Stimulated activated CD4-positive, alpha-beta T cell treated with anti-CD3 and anti-CD28 coated beads, Interleukin-1b, Interleukin-23, amount 100 ng/mL, for 1 hour (primary cell): ENCODE data around the gene MCAM.

Source experiments
- DNase-seq, 2 donors: peaks; one replicate each; pipeline ENCODE4 v3.0.0-alpha.2; 2020; ENCODE audit warnings: low read depth in 2 of 2

The MCAM gene

DNA sequence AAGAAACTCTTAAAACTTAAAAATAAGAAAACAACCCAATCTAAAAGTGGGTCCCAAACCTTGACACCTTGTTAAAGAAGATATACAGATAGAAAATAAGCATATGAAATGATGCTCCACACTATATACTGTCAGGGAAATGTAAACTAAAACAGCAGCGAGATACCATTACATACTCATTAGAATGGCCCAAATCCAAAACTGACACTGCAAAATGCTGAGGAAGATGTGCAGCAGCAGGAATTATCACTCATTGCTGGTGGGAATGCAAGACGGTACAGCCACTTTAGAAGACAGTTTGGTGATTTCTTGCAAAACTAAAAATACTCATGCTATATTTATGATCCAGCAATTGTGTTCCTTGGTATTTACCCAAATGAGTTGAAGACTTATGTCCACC is 12.4 kb upstream of the MCAM start:
- no peak for DNase-seq

DNA sequence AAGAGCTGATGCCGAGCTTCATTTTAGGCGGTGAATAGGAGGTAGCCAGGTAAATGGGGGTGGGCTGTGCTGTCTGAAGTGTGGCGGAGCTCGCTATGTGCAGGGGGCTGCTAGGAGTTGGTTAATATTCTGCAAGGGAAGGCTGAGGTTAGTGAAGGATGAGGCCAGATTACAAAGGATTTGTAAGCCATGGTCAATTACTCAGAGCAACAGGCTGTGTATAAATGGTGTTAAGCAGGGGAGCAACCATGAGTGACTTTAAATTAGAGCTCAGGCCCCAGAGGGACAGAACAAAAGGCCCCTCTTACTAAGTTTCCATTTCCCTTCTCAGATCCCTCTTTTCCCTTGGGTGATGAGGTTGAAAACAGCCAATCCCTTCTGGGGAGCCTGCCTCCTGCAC is 7.3 kb upstream of the MCAM start:
- no peak for DNase-seq

DNA sequence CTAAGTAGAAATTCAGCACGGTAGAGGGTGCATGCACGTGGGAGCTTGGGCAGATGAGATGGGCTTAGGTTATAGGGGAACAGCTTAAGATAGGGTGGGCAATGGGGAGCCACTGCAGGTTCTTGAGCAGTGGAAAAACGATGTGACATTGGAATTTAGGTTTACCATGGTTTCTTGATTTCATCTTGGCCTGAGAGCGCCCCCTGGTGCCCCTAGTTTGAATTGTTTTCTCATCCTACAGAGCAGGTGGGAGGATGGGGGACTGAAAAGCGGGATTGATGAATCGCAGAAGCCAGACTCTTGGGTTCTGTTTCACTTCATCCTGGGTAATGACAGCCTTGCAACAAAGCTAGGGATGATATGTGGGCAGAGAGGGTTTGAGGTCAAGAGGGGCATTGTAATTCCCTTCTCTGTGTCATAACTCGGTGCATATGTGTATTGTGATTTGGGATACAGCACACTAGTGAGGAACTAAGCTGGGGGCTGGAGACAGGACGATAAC is 6.7 kb upstream of the MCAM start:
- DNase-seq = peak; percentile 49 to 71

DNA sequence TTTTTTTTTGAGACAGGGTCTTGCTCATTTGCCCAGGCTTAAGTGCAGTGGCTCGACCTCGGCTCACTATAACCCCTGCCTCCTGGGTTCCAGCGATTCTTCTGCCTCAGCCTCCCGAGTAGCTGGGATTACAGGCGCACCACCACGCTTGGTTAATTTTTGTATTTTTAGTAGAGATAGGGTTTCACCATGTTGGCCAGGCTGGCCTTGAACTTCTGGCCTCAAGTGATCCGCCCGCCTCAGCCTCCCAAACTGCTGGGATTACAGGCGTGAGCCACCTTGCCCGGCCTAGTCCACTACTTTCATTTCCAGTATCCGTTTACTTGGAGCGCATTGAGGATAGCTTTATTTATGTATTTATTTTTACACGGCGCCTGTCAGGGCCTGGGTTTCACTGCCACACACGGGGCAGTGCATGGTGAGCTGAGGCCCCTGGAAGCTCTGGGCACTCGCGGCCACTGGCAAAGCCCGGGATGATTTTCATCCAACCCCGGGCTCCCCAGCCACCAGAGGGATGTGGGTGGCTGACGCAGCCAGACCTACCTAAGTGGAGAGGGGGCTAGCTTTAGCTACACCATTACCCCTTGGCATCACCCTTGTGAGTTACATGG is 6.1 kb upstream of the MCAM start:
- DNase-seq = no peak

DNA sequence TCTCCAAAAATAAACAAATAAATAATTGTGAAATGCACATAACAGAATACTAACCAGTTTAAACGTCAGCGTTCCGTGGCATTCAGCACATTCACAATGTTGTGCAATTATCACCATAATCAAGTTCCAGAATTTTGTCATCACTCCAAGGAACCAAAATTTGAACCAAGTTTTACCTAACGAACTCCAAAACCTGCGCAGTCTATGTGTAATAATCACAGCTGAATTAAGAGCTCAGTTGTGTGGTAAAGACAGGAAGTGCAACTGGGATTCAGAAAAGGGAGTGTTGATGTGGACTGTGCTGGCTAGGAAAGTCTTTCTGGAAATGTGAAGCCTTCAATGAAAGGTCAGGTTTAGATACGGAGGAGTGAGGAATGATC is 5.4 kb upstream of the MCAM start:
- no peak for DNase-seq

DNA sequence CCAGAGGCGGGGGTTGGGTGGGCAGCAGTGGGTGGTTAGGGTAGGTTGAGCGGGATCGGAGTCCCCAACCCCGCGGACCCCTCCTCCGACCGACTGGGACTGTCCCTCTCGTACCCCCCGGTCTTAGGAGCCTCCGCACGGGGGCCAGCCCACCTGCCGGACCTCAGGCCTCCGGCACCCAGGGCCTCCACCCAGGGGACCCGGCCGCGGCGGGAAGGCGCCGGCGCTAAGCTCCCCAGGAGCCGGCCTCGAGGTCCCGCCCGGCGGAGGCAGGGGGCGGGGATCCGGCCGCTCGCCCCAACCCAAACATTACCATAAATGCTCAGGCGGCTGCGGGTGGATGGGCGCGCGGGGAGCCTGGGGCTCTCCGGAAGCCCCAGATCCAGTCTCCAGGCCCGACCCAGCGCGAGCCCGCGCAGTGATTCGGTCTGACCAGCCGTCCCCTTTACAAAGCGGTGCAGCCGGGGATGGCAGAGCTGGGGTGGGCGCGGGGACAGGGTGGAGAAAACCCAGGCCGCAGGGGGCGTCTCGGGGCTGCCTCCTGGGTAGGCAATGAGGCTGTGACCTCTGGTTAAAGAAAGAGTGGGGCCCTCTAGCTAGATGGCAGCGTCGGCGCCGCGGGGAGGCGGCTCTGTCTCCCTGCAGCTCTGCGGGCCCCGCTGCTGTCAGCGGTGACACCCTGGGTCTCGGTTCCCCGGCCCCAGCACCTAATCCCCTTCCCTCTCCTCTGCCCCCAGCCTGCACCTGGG is 4.0 kb upstream of the MCAM start:
- DNase-seq = no peak

DNA sequence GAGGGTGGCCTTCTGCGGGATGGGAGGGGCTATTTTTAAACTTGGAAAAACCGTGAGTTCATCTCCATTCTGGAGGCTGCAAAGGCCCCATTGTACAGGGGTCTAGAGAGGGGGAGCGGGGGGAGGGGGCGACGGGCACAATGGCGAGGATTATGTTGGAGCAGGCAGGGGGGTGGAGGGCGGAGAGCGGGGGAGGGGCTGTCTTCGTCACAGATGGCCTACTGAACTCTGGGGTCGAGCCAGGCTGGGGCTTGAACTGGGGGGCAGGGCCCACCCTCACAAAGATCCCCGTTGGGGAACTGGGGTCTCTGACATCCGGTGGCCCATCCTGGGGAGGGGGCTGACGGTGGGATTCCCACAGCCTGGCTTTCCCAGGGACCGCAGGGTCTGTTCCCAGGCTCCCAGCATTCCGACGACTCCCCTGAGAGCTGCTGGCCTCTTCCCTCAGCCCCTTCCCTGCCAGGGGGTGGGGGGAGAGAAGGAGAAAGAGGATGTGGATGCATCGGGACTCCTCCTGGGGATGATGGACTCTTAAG is 3.4 kb upstream of the MCAM start:
- no peak for DNase-seq

DNA sequence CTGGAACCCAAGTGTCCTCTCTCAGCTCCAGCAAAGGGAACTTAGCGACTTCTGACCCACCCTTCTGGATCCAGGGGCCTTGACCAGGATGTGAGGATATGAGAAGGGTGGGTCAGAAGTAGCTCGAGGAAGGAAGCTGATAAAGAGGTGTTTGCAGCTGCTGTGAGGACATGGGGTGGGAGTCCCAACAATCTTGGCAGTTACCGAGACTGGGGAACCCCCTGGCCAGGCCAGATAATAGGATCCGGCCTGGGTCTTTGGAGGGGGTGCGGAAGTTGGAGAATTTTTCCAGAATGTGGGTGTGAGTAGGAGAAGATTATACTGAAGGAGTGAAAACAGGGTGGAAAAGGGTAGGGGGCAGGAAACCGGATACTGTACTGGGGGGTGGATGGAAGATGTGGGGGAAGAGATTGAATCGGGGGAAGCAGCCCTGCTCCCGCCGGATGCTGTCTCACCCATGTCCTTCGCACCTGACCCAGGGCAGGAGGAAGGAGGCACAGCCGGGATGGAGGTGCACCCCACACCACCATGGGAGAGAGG is 2.8 kb upstream of the MCAM start:
- no peak for DNase-seq

DNA sequence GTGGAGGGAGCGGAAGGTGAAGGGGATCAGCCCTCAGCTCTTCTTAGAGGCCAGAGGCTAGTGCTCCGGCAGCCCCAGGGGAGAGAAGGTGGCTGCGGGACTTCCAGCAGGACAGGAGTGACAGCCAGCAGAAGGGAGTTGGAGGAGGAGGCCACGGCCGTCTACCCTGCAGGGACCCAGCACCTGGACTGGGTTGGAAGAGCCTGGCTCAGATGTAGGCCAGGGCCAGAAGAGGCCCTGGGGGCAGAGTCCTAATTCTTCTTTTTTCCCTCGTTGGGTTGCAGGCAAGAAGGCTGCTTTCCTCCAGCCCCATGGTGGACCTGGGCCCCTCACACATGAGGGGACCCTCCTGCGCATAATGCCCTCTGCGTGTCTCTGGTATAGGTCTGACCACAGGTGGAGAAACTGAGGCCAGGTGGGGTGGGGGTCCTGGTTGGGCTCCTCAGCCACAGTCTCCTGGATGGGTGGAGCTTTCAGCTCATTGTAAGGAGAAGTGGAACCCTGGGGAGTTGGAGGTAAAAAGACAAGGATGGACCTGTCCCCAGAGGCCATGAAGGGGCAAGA is 2.3 kb upstream of the MCAM start:
- no peak for DNase-seq

DNA sequence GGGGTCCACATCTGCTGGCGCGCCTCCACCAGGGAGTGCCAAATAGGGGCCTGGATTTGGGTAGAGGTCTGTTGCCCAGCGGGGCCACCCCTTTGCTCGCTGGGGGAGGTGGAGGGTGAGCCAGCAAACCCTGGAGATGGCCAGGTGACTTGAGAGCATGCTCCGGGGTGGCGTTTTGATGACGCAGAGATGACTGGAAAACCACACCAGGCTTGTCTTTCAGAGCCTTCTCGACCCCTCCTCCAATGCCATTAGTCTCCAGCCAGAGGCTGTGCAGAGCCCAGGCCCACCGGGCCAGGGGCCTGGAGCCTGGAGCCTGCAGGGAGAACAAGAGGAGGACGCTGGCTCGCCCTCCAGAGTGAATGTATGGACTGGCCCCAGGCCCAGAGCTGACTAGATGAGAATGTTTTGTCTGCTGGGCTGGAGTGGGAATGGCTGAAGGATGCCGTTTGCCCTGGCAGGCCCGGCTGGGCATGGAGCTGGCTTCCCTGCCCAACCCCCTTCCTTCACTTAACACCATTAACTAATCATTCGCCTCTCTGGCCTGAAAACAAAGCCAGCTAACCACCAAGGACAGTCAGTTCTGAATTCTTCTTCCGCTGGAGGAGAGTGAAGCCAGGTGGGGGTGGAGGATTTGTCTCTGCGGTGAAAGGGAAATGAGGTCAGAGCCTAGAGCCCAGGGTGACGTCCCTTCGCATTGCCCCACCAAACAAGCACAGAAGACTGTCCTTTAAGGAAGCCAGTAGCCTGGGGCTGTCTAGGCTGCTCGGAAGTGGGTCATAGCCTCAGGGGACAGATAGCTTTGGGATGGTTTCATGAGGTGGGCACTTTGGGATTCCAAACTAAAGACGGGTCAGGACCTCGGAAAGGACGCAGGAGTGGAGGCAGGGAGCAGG is 1.6 kb upstream of the MCAM start:
- DNase-seq = no peak

DNA sequence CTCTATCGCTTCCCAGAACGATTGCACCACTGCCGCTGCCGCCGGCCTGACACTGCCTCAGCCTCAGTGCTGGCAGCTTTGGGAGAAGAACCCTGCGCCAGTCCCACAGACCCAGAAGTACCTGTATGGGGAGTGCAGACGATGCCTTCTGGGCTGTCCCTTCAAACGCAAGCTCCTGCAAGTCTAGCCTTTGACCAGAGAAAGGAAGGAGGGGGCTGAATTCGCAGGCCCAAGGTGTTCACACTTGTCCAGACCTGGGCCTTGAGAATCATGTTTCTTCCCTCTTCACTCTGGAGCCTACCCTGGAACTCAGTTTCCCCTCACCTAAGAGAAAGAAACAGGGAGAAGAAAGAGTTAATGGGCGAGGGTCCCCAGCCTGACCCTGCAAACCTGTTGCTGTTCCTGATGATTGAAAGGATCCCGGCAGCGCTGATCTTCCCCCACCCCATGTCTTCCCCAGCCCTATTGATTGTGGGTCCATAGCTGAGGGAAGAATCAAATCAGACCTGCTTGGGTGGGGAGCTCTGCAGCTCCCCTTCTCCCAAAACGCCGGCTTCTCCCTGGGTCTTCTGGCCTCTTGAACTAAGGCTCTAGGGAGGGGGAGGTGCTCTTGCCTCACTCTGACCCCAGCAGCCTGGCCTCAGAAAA is 786 bp upstream of the MCAM start:
- no peak for DNase-seq

DNA sequence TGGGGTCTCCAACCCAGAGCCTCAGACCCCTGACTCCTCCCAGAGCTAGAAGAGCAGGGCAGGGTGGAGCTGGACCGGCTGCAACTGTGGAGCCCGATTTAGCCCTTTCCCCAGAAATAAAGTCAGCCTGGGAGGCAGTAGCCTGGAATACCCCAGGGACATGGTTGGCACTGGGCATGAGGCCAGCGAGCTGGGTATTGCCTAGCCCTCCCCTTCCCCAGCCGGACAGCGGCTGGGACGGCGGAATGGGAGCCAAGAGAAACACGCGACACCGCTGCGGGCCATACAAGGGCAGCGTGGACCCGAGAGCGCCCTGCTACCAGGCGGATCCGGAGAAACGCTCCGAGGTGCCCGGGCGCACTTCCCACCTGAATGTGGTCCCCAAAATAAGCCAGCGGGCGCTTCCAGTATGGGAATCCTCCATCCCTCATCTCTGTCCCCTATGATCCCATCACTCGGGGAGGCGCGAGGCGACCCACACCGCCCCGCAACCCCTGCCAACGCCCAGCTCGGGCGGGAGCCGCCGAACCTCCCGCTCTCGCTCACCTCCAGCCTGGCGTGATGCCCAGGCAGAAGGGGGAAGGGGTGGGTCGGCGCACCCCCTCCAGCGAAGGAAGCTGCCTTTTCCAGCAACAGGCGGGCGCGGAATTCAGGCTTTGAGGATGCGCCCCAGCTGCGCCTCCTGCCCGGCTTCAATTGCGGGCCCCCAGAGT is 758 bp downstream of the MCAM start:
- no peak for DNase-seq

DNA sequence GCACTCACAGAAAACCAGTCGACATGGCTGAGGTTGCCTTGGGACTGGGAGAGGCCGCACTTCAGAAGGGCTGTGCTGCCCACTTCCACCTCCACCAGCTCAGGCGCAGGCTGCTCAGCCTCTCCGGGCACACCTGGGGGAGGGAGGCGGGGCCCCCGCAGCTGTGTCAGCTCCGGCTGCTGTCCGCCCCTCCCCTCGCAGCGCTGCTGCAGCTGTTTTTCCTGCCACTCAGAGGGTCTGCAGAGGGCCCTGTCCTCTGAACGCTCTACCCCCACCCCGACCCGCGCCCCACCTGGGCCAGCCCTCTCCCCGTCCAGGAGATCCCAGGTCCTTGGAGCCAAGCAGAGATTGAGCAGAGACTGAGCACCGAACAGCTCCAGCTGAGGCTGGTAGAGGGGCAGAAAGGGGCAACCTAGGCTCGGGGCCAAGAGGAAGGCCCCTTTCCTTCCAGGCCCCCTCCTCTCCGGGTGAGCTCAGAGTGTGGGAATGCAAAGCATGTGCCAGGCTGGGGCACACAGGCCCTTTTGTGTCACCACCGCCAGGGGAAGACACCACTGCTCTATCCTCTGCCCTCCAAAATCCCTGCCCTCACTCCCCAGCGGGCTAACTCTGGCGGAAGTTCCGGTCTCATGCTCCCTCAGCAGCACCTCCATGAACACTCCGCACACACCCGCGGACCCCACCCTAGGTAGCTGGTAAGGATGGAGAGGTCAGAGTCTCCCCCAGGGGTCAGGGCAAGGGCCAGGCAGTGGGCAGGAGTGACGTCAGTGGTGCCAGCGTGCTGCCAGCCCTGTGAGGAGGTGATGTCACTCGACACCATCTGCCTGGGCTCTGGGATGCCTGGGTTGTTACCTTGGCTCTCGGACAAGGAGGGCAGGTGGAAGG is 1.6 kb downstream of the MCAM start:
- no peak for DNase-seq

DNA sequence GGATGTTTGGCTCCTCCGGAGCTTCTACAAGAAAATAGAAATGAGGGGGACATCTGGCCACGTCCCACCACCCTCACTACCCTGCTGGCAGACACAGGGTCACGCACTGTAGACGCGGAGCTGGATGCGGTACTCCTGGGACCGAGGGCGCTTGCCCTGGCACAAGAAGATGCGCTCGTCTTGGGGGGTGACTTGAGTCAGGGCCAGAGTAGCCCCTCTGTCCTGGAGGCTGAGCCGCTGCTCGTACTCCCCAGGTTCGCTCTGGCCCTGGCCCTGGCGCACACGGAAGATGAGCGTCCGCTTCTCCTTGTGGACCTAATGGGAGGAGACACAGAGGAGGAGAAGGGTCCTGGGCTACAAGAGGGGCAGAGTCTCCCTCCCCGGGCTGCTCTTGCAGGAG is 2.2 kb downstream of the MCAM start:
- no peak for DNase-seq

DNA sequence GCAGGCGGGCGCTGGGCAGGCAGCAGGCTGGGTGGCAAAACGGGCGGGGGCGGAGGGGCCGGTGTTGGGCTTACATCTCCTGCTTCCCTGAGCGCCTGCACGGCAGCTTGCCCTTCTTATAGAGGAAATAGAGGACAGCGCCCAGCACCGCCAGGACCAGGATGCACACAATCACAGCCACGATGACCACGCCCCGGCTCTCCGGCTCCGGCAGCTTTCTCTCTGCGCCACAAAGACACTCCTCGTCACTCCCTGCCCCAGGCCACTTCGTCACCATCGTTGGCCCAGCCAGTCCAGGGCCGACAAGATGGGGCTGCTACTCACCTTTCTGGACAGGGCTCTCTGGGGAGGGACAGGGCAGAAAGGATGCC is 6.3 kb downstream of the MCAM start:
- DNase-seq = no peak

DNA sequence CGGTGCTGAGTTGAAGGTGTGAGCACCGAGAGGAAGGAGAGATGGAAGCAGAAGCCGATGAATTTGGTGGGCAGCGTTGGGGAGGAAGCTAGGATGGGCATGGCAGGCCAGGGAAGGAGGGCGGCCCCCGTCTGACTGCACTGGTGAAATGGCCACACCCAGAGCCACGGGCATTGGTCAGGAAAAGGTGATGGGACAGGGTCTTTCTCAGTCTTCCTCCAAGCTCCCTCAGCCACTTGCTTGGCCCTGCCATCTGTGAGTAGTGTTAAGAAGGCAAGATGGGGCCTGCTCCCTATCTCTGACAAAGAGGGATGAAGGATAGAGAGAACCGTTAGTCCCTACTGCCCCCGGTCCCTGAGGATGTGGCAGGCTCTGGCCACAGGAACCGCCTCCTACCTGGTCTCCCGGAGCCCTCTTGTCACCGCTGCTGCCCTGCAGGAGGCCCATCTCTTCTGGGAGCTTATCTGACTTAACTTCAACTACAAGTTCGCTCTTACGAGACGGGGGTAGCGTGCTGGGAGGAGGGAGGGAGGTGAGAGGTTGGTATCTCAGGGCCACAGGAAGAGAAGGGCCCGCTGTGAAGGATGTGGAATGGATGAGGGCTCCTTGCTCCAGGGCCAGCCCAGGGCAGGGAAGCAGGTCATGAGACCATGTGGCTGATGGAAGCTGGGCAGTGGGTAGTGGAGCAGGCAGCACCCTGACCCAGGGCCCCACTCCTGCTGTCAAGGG is 6.8 kb downstream of the MCAM start:
- DNase-seq = no peak

DNA sequence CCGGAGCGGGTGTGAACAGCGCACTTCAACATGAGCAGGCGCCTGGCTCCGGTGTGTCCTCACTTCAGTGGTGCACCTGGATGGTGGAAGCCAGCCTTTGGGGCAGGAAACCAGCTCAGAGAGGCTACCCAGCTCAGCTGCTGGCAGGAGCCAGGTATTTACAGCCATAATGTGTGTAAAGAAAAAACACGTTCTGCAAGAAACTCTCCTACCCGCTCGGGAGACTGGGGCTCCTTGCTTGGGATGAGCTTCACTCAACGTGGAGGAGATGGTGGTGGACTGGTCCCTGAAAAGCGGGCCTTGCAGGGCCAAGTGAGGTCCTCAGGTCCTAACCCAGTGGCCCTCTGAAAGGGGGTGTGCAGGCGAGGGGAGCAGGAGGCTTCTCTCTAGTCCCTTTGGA is 7.5 kb downstream of the MCAM start:
- DNase-seq = no peak

DNA sequence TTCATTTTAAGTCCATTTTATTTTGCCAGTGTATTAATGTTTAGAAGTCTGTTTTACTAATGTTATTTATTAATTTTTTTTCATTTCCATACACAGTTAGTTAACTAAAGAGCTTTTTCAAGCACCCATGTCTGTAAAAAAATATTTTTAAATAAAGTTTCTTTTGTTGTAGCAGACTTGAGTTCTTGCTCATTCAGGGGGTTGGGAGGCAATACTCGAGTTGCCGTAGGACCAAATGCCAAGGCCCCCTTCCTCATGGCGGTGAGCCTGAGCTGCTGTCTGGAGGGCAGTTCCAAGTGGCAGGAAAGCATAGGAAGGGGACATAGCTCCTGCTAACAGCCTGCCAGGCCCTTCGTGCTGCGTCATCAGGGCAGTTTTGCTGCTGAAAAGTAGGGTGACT is 9.0 kb downstream of the MCAM start:
- DNase-seq = no peak

DNA sequence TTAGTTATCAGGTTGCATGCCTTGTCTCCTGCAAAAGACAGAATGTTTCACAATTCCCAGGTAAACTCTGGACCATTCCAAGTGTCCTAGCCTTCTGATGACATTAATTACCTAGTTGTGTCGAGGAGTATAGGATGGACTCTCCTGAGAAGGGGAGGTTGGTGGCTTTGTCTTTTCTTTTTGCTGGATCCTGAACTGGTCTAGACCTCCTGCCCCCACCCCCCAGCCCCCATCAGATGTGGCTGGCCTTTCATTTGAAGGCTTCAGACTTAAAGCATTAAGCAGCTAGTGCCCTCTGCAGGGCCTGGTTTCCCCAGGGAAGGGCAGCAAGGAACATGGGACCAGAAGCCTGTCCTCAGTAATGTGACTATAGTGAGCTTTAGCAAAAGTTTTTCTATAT is 9.7 kb downstream of the MCAM start:
- no peak for DNase-seq
